Keratinocyte (primary cell): ENCODE measurements around the gene TRIM13. TPM values are rescaled to one million over a fixed set of nuclear protein-coding genes. Genes with fewer than 3 reads are reported as not detected.

Experiments used
- DNase-seq: peaks from one replicate; pipeline ENCODE4 v3.0.0-alpha.2; 2011; ENCODE audit warnings: low read depth, missing footprints, low spot score
- FAIRE-seq: peaks from 2 replicates; lab custom pipeline; 2011; peaks lifted over from hg19 to GRCh38; lab: Jason Lieb, UNC
- H2AFZ ChIP-seq: 2 replicates; pipeline ENCODE4 v1.6.0; 2012; ENCODE audit warnings: low read length, control low read depth, inconsistent platforms; ENCODE audit not compliant: control insufficient read depth
- H3K27ac ChIP-seq: 2 replicates; pipeline ENCODE4 v1.5.1; 2011; ENCODE audit warnings: low read length; ENCODE audit not compliant: control insufficient read depth, insufficient read depth
- H3K27me3 ChIP-seq: 3 replicates; pipeline ENCODE4 v1.6.0; 2011; ENCODE audit warnings: low read length; ENCODE audit not compliant: control insufficient read depth, insufficient read depth; ENCODE audit errors: extremely low read depth
- H3K36me3 ChIP-seq, 2 experiments: 2 replicates in 1 of 2; 3 replicates in 1 of 2; pipeline ENCODE4 v1.5.1; 2011; ENCODE audit warnings: low read length in 2 of 2, mild to moderate bottlenecking in 1 of 2; ENCODE audit not compliant: control insufficient read depth in 2 of 2, insufficient read depth in 2 of 2; ENCODE audit errors: extremely low read depth in 1 of 2
- H3K4me1 ChIP-seq: 3 replicates; pipeline ENCODE4 v1.5.1; 2011; ENCODE audit warnings: low read length; ENCODE audit not compliant: control insufficient read depth, insufficient read depth; ENCODE audit errors: extremely low read depth
- H3K4me2 ChIP-seq: 3 replicates; pipeline ENCODE4 v1.6.0; 2011; ENCODE audit warnings: low read depth, low read length; ENCODE audit not compliant: control insufficient read depth, insufficient read depth; ENCODE audit errors: extremely low read depth
- H3K4me3 ChIP-seq, 3 experiments: fragments of 200-600 bp in 1 of 3; sonication (generic) in 1 of 3; 2 replicates in 2 of 3; 3 replicates in 1 of 3; pipeline ENCODE4 v1.5.1; 2011 to 2016; ENCODE audit warnings: low read length in 3 of 3, mild to moderate bottlenecking in 3 of 3, control low read depth in 2 of 3, inconsistent platforms in 1 of 3, low read depth in 1 of 3, mixed read lengths in 1 of 3, mixed run types in 1 of 3, moderate library complexity in 1 of 3; ENCODE audit not compliant: control insufficient read depth in 2 of 3, insufficient read depth in 2 of 3; ENCODE audit errors: extremely low read depth in 1 of 3
- H3K79me2 ChIP-seq: 2 replicates; pipeline ENCODE4 v1.6.0; 2012; ENCODE audit warnings: low read length; ENCODE audit not compliant: control insufficient read depth, insufficient read depth
- H3K9ac ChIP-seq: 3 replicates; pipeline ENCODE4 v1.6.0; 2011; ENCODE audit warnings: low read length; ENCODE audit not compliant: control insufficient read depth, insufficient read depth; ENCODE audit errors: extremely low read depth
- H3K9me1 ChIP-seq: 3 replicates; pipeline ENCODE4 v1.6.0; 2011; ENCODE audit warnings: low read length; ENCODE audit not compliant: control insufficient read depth, insufficient read depth; ENCODE audit errors: extremely low read depth
- H3K9me3 ChIP-seq: 2 replicates; pipeline ENCODE4 v1.5.1; 2012; ENCODE audit warnings: low read depth, low read length; ENCODE audit not compliant: control insufficient read depth
- H4K20me1 ChIP-seq: 3 replicates; pipeline ENCODE4 v1.6.0; 2011; ENCODE audit warnings: low read length; ENCODE audit not compliant: control insufficient read depth, insufficient read depth; ENCODE audit errors: extremely low read depth
- CTCF ChIP-seq, 3 experiments: IDR thresholded peaks in 1 of 3; conservative IDR thresholded peaks in 1 of 3; optimal IDR thresholded peaks in 1 of 3; 2 replicates in 2 of 3; 3 replicates in 1 of 3; pipeline versions ENCODE3 to v1.5.1; 2011; ENCODE audit warnings: low read length in 3 of 3, mild to moderate bottlenecking in 3 of 3, moderate library complexity in 2 of 3, control low read depth in 1 of 3, inconsistent platforms in 1 of 3; ENCODE audit not compliant: insufficient read depth in 2 of 3; ENCODE audit errors: extremely low read depth in 1 of 3
- EZH2 ChIP-seq: IDR thresholded peaks from one replicate; pipeline ENCODE4 v1.6.1; 2012; ENCODE audit warnings: inconsistent platforms, mild to moderate bottlenecking, low read length, moderate library complexity
- dilution Hi-C: fragments of 300-500 bp; cut with MboI; formaldehyde crosslinking; loops from one replicate; pipeline ENCODE4 v1.7.0; 2020; ENCODE audit warnings: low sequenced_read_pairs; ENCODE audit not compliant: extremely low pct_ligation_motif_present
- polyA plus RNA-seq, 5 experiments: library from polyadenylated mRNA; depleted of rRNA in 3 of 5; stranded (reverse) in 3 of 5; stranded (forward) in 1 of 5; unstranded in 1 of 5; fragments of >200 nt; gene quantifications; 1 replicate in 1 of 5; 2 replicates in 3 of 5; 3 replicates in 1 of 5; pipeline versions ENCODE4 v1.2.1 to v1.2.3, GENCODE V29; 2011 to 2012; ENCODE audit warnings: missing spikeins in 2 of 5, low read depth in 1 of 5, low replicate concordance in 1 of 5

Gene TRIM13
- polyA plus RNA-seq, 1 donor (not counting 4 experiments of a cell fraction or from before 2014, with no cell fraction given): 26.5 TPM

GRCh38 chr13:50012396-50013169 is 15.7 kb downstream of the TRIM13 start:
- Histone ChIP-seq H3K4me1 (no peaks in the 10 kb centered on the region), H3K79me2 (peaks cover 11% of the 10 kb centered on the region), H3K27ac (no peak overlapping the region), H2AFZ (no peak overlapping the region), H3K27me3 (no peaks in the 10 kb centered on the region), H3K9ac (no peak overlapping the region), H3K4me2 (no peak overlapping the region), H3K4me3 (no peak overlapping the region), H4K20me1 (no peaks in the 10 kb centered on the region), H3K36me3 (peaks cover 0 to 2% of the 10 kb centered on the region in 2 experiments), H3K9me3 (no peaks in the 10 kb centered on the region), H3K9me1 (no peaks in the 10 kb centered on the region)
- FAIRE-seq: peak; percentile 41
- no peak for DNase-seq
- no peak for TF ChIP-seq CTCF (optimal IDR thresholded peaks at IDR 0.05 in 1 of 3, IDR thresholded peaks at IDR 0.05 in 1 of 3, conservative IDR thresholded peaks at IDR 0.05 in 1 of 3; ENCODE audit: extremely low read depth in 1 of 3, insufficient read depth in 2 of 3, low read length in 3 of 3)
- no peak for TF ChIP-seq EZH2
- dilution Hi-C loops: no loop called here

- Histone ChIP-seq H3K9ac (no peak overlapping the region), H3K79me2 (peaks cover 4% of the 10 kb centered on the region), H4K20me1 (no peaks in the 10 kb centered on the region), H3K4me3 (no peak overlapping the region), H3K4me1 (no peaks in the 10 kb centered on the region), H3K27ac (no peak overlapping the region), H2AFZ (no peak overlapping the region), H3K36me3 (peaks cover 0 to 2% of the 10 kb centered on the region in 2 experiments), H3K9me1 (no peaks in the 10 kb centered on the region), H3K27me3 (no peaks in the 10 kb centered on the region), H3K4me2 (no peak overlapping the region), H3K9me3 (no peaks in the 10 kb centered on the region)
- dilution Hi-C loops: no loop called here
- DNase-seq (no peak), FAIRE-seq (no peak)
- TF ChIP-seq EZH2 (no peak), CTCF (optimal IDR thresholded peaks at IDR 0.05 in 1 of 3, IDR thresholded peaks at IDR 0.05 in 1 of 3, conservative IDR thresholded peaks at IDR 0.05 in 1 of 3; ENCODE audit: extremely low read depth in 1 of 3, insufficient read depth in 2 of 3, low read length in 3 of 3) (no peak)
These were observed 17.5 kb downstream of the TRIM13 start for GRCh38 chr13:50014386-50014785.
